HepG2 (cell line): ENCODE results near the gene PRSS23.

ENCODE experiments used
- ARHGAP35 ChIP-seq: sonication (generic); formaldehyde crosslinking; IDR thresholded peaks from 2 replicates; pipeline ENCODE4 v1.9.0; 2022; ENCODE audit warnings: mild to moderate bottlenecking, inconsistent platforms, moderate library complexity, missing genetic modification reagents, borderline replicate concordance
- CREB1 ChIP-seq, 2 experiments: fragments of 450-650 bp in 1 of 2; IDR thresholded peaks; 2 replicates each; pipeline ENCODE4 v1.6.1; 2016 to 2017; ENCODE audit warnings: control low read depth in 1 of 2, mild to moderate bottlenecking in 1 of 2, missing compliant biosample characterization in 1 of 2, missing genetic modification characterization in 1 of 2
- SP4 ChIP-seq: sonication (generic); formaldehyde crosslinking; IDR thresholded peaks from 2 replicates; pipeline ENCODE4 v1.8.1; 2023; ENCODE audit warnings: mild to moderate bottlenecking, missing genetic modification reagents
- TERF1 ChIP-seq: sonication (generic); formaldehyde crosslinking; IDR thresholded peaks from 2 replicates; pipeline ENCODE4 v1.8.0; 2022; ENCODE audit warnings: mild to moderate bottlenecking, missing genetic modification reagents, moderate library complexity
- ZBTB7A ChIP-seq: sonication (generic); formaldehyde crosslinking; IDR thresholded peaks from 2 replicates; pipeline ENCODE4 v1.8.0; 2022; ENCODE audit warnings: mild to moderate bottlenecking, missing genetic modification reagents
- ZNF207 ChIP-seq: fragments of 450-650 bp; IDR thresholded peaks from 2 replicates; pipeline ENCODE4 v1.6.1; 2016; ENCODE audit warnings: antibody characterized with exemption, borderline replicate concordance
- ZNF703 ChIP-seq: sonication (generic); formaldehyde crosslinking; IDR thresholded peaks from 2 replicates; pipeline ENCODE4 v1.5.1; 2020; ENCODE audit warnings: missing genetic modification reagents, mild to moderate bottlenecking, moderate library complexity, borderline replicate concordance
- ZNF766 ChIP-seq: sonication (generic); formaldehyde crosslinking; IDR thresholded peaks from 2 replicates; pipeline ENCODE4 v1.5.0; 2020; ENCODE audit warnings: missing genetic modification reagents, borderline replicate concordance
- ZNF83 ChIP-seq: sonication (generic); formaldehyde crosslinking; IDR thresholded peaks from 2 replicates; pipeline ENCODE4 v1.4.0; 2020; ENCODE audit warnings: missing genetic modification reagents, mild to moderate bottlenecking, borderline replicate concordance
- ZSCAN5A ChIP-seq: sonication (generic); formaldehyde crosslinking; IDR thresholded peaks from 2 replicates; pipeline ENCODE4 v1.8.0; 2022; ENCODE audit warnings: mild to moderate bottlenecking, missing genetic modification reagents, borderline replicate concordance
- TF ChIP-seq, protein P1 (sequence below): sonication (generic); formaldehyde crosslinking; IDR thresholded peaks from 2 replicates; pipeline ENCODE4 v1.5.0; 2020; ENCODE audit warnings: mild to moderate bottlenecking, missing genetic modification reagents, borderline replicate concordance
- TF ChIP-seq, protein P2 (sequence below): sonication (generic); formaldehyde crosslinking; IDR thresholded peaks from 2 replicates; pipeline ENCODE4 v1.5.0; 2020; ENCODE audit warnings: mild to moderate bottlenecking, missing genetic modification reagents, moderate library complexity

- TF ChIP-seq ZSCAN5A (CRISPR knock-in tag) (no peak), ARHGAP35 (CRISPR knock-in tag) (no peak), TERF1 (CRISPR knock-in tag) (no peak), ZBTB7A (no peak), ZNF207 (no peak), CREB1 (IDR thresholded peaks at IDR 0.05) (no peak), CREB1 (CRISPR knock-in tag; IDR thresholded peaks at IDR 0.05) (no peak), ZNF766 (CRISPR knock-in tag) (no peak), SP4 (CRISPR knock-in tag) (no peak), ZNF83 (no peak), ZNF703 (no peak)
- TF ChIP-seq, protein P1, sequence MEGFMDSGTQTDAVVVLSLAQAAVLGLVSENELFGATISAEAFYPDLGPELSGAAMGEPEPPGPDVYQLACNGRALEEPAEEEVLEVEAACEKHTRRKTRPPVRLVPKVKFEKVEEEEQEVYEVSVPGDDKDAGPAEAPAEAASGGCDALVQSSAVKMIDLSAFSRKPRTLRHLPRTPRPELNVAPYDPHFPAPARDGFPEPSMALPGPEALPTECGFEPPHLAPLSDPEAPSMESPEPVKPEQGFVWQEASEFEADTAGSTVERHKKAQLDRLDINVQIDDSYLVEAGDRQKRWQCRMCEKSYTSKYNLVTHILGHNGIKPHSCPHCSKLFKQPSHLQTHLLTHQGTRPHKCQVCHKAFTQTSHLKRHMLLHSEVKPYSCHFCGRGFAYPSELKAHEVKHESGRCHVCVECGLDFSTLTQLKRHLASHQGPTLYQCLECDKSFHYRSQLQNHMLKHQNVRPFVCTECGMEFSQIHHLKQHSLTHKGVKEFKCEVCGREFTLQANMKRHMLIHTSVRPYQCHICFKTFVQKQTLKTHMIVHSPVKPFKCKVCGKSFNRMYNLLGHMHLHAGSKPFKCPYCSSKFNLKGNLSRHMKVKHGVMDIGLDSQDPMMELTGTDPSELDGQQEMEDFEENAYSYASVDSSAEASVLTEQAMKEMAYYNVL (CRISPR knock-in tag): no peak
- TF ChIP-seq, protein P2, sequence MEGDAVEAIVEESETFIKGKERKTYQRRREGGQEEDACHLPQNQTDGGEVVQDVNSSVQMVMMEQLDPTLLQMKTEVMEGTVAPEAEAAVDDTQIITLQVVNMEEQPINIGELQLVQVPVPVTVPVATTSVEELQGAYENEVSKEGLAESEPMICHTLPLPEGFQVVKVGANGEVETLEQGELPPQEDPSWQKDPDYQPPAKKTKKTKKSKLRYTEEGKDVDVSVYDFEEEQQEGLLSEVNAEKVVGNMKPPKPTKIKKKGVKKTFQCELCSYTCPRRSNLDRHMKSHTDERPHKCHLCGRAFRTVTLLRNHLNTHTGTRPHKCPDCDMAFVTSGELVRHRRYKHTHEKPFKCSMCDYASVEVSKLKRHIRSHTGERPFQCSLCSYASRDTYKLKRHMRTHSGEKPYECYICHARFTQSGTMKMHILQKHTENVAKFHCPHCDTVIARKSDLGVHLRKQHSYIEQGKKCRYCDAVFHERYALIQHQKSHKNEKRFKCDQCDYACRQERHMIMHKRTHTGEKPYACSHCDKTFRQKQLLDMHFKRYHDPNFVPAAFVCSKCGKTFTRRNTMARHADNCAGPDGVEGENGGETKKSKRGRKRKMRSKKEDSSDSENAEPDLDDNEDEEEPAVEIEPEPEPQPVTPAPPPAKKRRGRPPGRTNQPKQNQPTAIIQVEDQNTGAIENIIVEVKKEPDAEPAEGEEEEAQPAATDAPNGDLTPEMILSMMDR (CRISPR knock-in tag): no peak
These were observed 16.1 kb upstream of the PRSS23 start for GRCh38 chr11:86784241-86784681.
